HG03342 (cell line): ENCODE results near the gene OSBPL2.

Experiments used
- ATAC-seq: cut with Tn5 transposase; IDR thresholded peaks from one replicate; pipeline ENCODE4 v1.9.1; 2021; ENCODE audit warnings: mild to moderate bottlenecking, moderate library complexity; ENCODE audit not compliant: unreplicated experiment

OSBPL2 gene

DNA sequence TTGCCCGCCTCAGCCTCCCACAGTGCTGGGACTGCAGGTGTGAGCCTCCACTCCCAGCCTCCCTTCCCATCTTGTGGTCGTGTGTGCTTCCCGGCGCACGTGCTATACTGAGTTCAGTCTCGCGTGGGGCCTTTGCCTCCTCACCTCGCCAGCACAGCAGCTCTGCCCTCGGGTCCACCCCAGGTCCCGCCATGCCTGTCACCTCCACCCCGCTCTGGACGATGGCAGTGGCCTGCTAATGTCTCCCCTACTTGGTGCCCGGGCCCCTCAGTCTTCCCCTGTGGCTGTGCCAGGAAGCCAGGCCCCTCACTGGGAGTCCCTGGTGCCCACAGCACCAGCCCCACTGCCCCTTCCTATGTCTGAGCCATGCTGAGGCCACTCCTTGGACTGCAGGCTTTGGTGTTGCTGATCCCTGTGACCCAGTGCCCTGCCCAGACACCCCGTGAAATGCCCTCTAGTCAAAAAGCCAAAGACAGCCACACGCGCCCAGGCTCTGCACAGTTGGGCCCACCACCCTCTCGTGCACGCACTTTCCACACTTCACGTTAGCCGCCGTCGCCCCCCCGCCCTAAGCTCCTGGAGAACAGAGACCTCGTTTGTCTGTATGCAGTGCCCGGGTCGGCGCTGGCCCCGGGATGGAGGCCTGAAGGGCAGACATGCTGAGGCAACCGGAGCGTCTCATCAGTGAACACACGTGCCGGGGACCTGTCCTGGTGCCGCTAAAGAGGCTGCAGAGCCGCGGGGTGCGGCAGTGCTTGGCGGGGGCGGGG, 32.5 kb upstream of the OSBPL2 start:
- no peak for ATAC-seq

- ATAC-seq = no peak
Observed at GRCh38 chr20:62206388-62206775, 31.9 kb upstream of the OSBPL2 start.

DNA sequence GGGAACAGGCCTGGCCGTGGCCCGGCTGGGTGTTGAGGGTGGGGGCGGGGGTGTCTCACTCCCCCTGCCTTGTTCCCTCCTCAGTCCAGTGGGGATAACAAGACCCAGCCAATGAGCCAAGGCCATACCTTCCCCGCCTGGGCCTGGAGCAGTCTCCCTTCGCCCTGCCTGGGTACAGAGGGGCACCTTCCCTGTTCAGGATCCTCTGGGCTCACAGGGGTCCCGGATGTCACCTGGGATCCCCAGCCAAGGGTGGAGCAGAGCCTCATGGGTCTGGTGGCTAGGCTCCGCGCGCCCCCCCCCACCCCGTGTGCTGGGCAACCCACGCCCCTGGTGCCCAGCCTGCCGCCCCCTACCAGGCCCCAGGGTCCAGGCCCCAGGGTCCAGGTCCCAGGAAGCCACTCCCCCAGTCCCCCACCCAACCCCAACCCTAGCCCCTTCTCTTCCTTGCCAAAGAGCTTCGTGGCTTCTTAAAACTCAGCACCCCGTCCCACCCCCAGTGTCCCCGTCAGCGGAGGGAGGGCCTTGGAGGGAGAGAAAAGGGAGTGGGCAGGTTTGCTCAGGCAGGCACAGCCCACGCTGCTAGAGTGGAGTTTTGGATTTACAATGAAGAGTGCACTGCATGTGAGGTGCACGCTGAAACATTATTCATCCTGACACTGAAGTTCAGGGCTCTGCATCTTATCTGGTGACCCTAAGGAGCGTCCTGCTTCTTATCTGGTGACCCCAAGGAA, 30.1 kb upstream of the OSBPL2 start:
- ATAC-seq = no peak

GRCh38 chr20:62208795-62209755, 29.2 kb upstream of the OSBPL2 start:
- no peak for ATAC-seq

DNA sequence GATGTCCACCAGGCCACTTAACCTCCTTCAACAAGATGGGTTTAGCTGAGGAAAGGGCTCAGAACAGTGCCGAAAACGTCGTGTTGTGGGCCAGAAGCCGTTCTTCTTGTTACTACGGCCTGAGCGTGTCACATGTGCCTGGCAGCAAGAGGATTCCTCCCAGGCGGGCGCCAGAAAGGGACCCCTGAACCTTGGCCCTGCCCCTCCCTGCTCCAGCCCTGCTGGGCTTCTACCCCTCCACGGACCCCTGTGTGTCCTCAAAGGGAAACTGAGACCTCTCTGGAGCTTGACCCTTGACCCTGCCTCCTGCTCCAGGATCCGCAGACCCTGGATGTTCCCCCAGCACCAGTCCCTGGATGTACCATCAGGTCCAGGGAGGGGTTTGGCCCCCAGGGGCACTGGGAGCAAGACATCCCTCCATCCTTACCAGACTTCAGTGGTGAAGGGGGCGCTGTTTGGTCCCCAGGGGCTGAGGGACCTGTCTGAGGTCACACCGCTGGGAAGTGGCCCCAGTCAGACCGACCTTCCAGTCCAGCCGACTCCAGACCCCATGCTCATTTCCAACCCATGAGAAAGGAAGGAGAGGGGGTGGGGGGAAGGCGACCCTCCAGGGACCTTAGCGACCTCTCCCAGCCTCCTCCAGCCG, 28.3 kb upstream of the OSBPL2 start:
- no peak for ATAC-seq

DNA sequence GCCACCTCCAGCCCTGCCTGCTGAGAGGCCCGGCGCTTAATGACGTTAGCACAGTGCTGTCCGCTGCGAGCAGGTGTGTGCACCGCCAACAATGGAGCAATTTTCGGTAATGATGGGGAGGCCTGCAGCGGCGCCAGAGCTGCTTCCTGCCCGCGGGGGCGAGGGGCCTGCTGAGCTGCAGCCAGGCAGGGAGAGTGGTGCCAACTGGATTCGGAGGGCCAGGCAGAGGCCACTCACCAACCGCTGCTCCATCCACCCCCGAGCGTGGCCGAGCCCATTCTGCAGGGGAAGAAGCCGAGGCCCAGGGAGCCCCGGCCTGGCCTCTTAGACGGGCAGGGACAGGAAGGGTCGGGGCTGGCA, 27.8 kb upstream of the OSBPL2 start:
- ATAC-seq = no peak

GRCh38 chr20:62211216-62211615, 27.1 kb upstream of the OSBPL2 start:
- ATAC-seq = no peak

DNA sequence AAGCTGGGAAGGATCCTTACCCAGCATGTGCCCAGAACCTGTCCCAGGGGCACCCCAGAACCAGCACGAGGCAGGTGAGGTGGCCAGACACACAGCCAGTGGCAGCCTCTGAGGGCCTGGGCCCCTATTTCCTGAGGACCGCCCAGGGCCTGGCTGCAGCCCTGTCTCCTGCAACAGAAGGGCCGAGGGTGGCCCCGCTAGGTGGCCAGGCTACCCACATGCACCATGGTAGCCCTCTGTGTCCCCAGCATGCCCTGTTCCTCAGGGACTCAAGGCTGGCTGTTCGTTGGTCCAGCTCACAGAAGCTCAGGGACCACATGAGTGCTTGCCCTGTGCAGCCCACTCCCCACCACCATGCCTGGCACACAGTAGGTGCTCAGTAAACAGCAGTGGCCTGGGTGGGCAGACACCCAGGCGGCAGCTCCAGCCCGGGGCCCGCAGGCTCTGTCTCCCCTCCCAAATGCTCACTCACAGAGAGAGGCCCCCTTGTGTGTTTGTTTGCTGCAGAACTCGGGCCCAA, 26.5 kb upstream of the OSBPL2 start:
- no peak for ATAC-seq

DNA sequence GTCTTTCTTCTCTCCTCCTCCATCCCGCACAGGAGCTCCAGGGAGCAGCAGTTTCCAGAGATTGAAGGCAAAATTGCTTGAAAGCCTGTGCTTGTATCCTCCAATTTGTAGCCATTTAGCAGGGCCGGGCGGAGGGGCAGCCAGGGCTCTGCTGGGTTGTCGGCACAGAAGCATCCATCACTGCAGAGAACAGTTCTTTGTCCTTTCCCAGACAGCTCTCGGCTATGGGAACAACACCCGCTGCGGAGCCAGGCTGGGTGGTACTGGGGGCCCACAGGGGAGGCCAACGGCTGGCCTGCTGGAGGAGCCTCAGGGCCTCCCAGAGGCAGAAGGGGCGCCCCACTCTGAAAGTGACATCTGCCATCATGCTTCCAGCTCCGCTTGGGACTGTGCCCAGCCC, 26.0 kb upstream of the OSBPL2 start:
- no peak for ATAC-seq

GRCh38 chr20:62214067-62214466, 24.3 kb upstream of the OSBPL2 start:
- ATAC-seq = no peak

DNA sequence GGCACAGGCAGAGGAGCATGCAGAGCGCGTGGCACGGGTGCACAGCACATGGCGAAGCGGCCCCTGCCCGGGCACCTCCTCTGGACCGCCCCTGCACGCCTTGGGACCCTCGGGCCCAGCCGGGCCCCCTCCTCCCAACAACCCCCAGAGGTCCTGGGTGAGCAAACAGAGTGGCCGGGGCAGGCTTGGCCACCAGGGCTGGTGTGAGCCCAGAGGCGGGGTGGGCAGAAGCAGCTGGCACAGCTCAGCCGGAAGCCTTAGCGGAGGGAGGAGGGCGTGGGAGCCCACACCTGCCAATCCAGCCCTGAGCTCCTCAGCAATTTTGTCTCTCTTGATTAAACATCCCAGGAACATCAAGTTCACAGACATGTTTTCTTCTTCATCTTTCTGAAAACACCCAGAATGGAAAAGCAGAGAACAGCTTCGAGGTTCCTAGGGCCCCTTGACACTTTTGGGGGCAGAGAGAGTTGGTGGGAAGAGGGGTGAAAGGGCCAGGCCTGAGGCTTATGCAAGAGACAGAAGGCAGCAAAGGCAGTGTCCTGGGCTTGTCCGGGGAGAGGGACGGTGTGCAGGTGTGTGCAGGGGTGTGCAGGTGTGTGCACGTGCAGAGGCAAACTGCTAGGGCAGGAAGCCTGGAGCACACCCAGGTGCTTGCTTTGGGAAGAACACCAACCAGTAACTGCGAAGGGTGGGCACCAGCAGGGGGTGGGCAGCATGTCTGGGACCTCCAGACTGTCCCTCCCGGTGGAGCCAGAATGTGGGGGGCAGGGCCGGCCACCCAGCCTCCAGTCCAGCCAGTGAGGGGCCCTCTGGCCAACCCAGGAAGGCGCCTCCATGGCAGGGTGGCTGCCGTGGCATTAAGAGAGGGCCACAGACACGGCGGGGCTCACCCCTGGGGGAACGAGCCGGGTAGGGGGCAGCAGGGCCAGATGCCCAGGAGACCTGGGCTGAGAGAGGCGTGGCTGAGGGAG, 23.0 kb upstream of the OSBPL2 start:
- ATAC-seq = no peak

DNA sequence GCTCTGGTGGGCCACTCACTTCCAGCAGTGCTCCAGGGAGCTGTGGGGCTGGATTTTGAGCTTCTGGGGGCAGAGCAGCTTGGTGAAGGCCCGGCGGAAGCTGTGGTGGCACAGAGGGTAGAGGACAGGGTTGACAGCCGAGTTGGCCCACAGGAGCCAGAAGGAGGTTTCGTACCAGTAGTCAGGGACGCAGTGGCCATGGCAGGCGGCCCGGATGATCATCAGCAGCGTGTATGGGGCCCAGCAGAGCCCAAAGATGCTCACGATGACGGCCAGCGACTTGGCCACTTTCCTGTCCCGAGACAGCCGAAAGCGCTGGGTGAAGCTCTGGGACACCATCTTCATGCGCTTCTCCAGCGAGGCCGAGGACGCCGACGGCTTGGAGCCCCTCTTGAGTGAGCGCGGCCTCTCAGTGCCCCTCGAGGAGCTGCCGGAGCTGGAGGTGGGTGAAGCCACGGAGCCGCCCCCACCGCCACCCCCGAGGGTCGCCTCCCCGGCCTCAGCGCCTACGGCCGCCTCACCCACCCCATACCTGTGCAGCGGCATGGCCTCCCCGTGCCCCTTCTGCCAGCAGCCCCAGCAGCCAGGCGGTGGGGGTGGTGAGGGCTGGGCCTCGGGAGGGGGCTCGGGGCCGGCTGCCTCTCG, 22.2 kb upstream of the OSBPL2 start:
- ATAC-seq = no peak

GRCh38 chr20:62216636-62217566, 21.4 kb upstream of the OSBPL2 start:
- no peak for ATAC-seq

DNA sequence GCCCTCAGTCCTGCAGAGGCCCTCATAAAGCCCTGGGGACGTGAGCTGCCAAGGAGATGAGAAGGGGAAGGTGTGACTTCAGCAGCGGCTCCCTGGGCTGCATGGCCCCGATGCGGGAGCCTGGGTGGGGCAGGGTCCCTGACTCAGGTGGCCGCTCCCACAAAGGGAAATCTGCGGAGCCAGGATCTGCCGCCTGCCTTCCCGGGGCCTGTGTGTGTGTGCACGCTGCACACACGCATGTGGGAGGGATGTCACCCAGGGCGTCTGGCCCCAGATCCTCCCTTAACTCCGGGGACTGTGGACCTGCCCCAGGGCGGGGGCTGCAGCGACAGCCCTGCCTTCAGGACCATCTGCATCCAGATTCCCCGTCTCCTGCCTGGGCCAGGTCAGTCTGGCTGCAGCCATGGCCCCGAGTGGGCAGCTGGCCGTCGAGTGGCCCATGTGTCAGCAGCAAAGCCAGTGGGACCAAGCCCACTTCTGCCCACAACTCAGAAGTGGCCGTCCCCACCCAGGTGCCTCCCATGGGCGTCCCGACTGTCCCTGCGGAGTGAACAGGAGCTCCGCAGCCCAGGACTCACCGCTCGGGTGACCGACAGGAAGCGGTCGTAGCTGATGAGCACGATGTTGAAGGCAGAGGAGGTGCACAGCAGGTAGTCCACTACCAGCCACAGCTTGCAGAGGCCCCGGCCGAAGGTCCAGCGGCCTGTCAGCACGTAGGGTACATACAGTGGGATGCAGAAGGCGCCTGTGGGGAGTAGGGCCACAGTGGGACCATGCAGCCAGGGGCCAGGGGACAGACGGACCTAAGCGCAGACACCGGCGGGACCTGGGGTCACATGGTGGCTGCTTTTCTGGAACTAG, 20.2 kb upstream of the OSBPL2 start:
- no peak for ATAC-seq

- no peak for ATAC-seq
Observed at GRCh38 chr20:62219101-62219991, 19.0 kb upstream of the OSBPL2 start.
